K562 (cell line): ENCODE data around the gene UFSP2. TPM values are rescaled to one million over a fixed set of nuclear protein-coding genes. Genes with fewer than 3 reads are reported as not detected.

Source experiments
- ARID1B ChIP-seq: fragments of 450-650 bp; IDR thresholded peaks from 2 replicates; pipeline ENCODE4 v1.6.1; 2016; ENCODE audit warnings: antibody characterized with exemption, mild to moderate bottlenecking, inconsistent platforms
- ATF1 ChIP-seq, 2 experiments: fragments of 450-650 bp in 1 of 2; IDR thresholded peaks; 2 replicates each; pipeline ENCODE4 v1.6.1; 2016; ENCODE audit warnings: missing compliant biosample characterization in 1 of 2, missing genetic modification characterization in 1 of 2
- ATF4 ChIP-seq: fragments of 450-650 bp; formaldehyde crosslinking; IDR thresholded peaks from 2 replicates; pipeline ENCODE4 v1.4.0; 2022; ENCODE audit warnings: mild to moderate bottlenecking, moderate library complexity
- CBFB ChIP-seq: sonication (generic); formaldehyde crosslinking; IDR thresholded peaks from 2 replicates; pipeline ENCODE4 v1.4.0; 2020; ENCODE audit warnings: mild to moderate bottlenecking, missing genetic modification reagents
- CHD1 ChIP-seq: fragments of 200-600 bp; sonication (generic); IDR thresholded peaks from one replicate; pipeline ENCODE4 v1.6.1; 2012; ENCODE audit warnings: mild to moderate bottlenecking, moderate library complexity, low read length, inconsistent platforms
- E2F4 ChIP-seq: sonication (generic); formaldehyde crosslinking; IDR thresholded peaks from 2 replicates; pipeline ENCODE4 v1.8.0; 2022; ENCODE audit warnings: mild to moderate bottlenecking, low read depth, missing genetic modification reagents
- ELF2 ChIP-seq: fragments of 250-450 bp; sonication (Bioruptor Pico); IDR thresholded peaks from 2 replicates; pipeline ENCODE4 v1.5.0; 2021; ENCODE audit warnings: mild to moderate bottlenecking
- KDM1A ChIP-seq, 2 experiments: fragments of 450-650 bp; IDR thresholded peaks; 2 replicates each; pipeline ENCODE4 v1.6.1; 2016; ENCODE audit warnings: mild to moderate bottlenecking in 2 of 2
- KDM5B ChIP-seq: fragments of 200-600 bp; sonication (generic); IDR thresholded peaks from 2 replicates; pipeline ENCODE4 v1.6.1; 2012; ENCODE audit warnings: low read depth, mild to moderate bottlenecking, moderate library complexity, low read length, control low read depth, inconsistent platforms; ENCODE audit not compliant: insufficient replicate concordance
- KLF10 ChIP-seq: fragments of 250-450 bp; sonication (Bioruptor Pico); IDR thresholded peaks from 2 replicates; pipeline ENCODE4 v1.6.1; 2021; ENCODE audit warnings: matching md5 sums
- L3MBTL2 ChIP-seq: fragments of 450-650 bp; IDR thresholded peaks from 2 replicates; pipeline ENCODE4 v1.6.1; 2016; ENCODE audit warnings: mild to moderate bottlenecking, moderate library complexity
- RBBP5 ChIP-seq: fragments of 200-600 bp; sonication (generic); IDR thresholded peaks from 2 replicates; pipeline ENCODE4 v1.6.1; 2012; ENCODE audit warnings: borderline replicate concordance, mild to moderate bottlenecking, low read length, control low read depth, inconsistent platforms; ENCODE audit not compliant: insufficient read depth, poor library complexity, severe bottlenecking
- SMARCE1 ChIP-seq: fragments of 450-650 bp; IDR thresholded peaks from 2 replicates; pipeline ENCODE4 v1.7.1; 2016; ENCODE audit warnings: mild to moderate bottlenecking
- TAL1 ChIP-seq: fragments of 450-650 bp; IDR thresholded peaks from 2 replicates; pipeline ENCODE4 v1.6.1; 2016; ENCODE audit warnings: mild to moderate bottlenecking
- TEAD4 ChIP-seq, 2 experiments: sonication (generic) in 1 of 2; formaldehyde crosslinking in 1 of 2; IDR thresholded peaks; 2 replicates each; pipeline versions ENCODE4 v1.6.1 to v1.8.0; 2012 to 2022; ENCODE audit warnings: borderline replicate concordance in 1 of 2, inconsistent platforms in 1 of 2, low read length in 1 of 2, mild to moderate bottlenecking in 1 of 2, missing genetic modification reagents in 1 of 2
- ZBTB7A ChIP-seq: IDR thresholded peaks from 2 replicates; pipeline ENCODE4 v1.6.1; 2011; ENCODE audit warnings: low read depth, mild to moderate bottlenecking, low read length, moderate library complexity, borderline replicate concordance; ENCODE audit not compliant: control insufficient read depth
- ZNF583 ChIP-seq: fragments of 250-450 bp; sonication (Bioruptor Pico); IDR thresholded peaks from 2 replicates; pipeline ENCODE4 v1.4.0; 2020
- ZNF639 ChIP-seq, 2 experiments: fragments of 200-800 bp in 1 of 2; sonication (Bioruptor generic) in 1 of 2; sonication (generic) in 1 of 2; formaldehyde crosslinking in 1 of 2; IDR thresholded peaks in 1 of 2; conservative IDR thresholded peaks in 1 of 2; 2 replicates each; pipeline versions ENCODE4 v1.5.0 to v1.6.1; 2016 to 2020; ENCODE audit warnings: missing compliant biosample characterization in 1 of 2, missing genetic modification characterization in 1 of 2, missing genetic modification reagents in 1 of 2
- polyA plus RNA-seq, 8 experiments: library from polyadenylated mRNA; depleted of rRNA in 4 of 8; stranded (reverse) in 5 of 8; unstranded in 3 of 8; fragments of >200 nt; fragmentation: Nextera tagmentation in 2 of 8; fragmentation: Illumina TruSeq in 1 of 8; extraction: Ambion mirVana in 2 of 8; extraction: Trizol in 1 of 8; gene quantifications; 2 replicates each; pipeline versions ENCODE4 v1.2.1 to v1.2.3, GENCODE V29; 2011 to 2014; ENCODE audit warnings: inconsistent platforms in 1 of 8, missing spikeins in 1 of 8
- total RNA-seq, 7 experiments: library from RNA; depleted of rRNA in 6 of 7; stranded (reverse); fragments of >200 nt in 6 of 7; fragmentation: Illumina TruSeq in 2 of 7; extraction: Trizol in 2 of 7; gene quantifications; 2 replicates each; pipeline versions ENCODE4 v1.2.1 to v1.2.3, GENCODE V29; 2011 to 2021; ENCODE audit warnings: low replicate concordance in 1 of 7
- TF ChIP-seq, protein P1 (sequence below): fragments of 150-350 bp; conservative IDR thresholded peaks from 2 replicates; pipeline ENCODE4 v1.6.1; 2014; ENCODE audit warnings: low read length

Gene UFSP2
- total and polyA plus RNA-seq, 9 of the 15 experiments (the other 6 are each of a cell fraction or from before 2014, with no cell fraction given): 20.1 to 55.8 (median 26.6) TPM

GRCh38 chr4:185357733-185358440 lies 67.9 kb downstream of the UFSP2 start (continued):
- TF ChIP-seq E2F4: no peak
- TF ChIP-seq KLF10: no peak
- peak; percentile 20; the same call in 1 of the 2 replicates for TF ChIP-seq L3MBTL2
- no peak for TF ChIP-seq CHD1
- TF ChIP-seq ZNF639 (CRISPR knock-in tag; conservative IDR thresholded peaks at IDR 0.05 in 1 of 2, IDR thresholded peaks at IDR 0.05 in 1 of 2): no peak
- no peak for TF ChIP-seq CBFB
- peak; percentile 77 for TF ChIP-seq TEAD4 (IDR thresholded peaks at IDR 0.05; ENCODE audit: low read length)
- TF ChIP-seq TEAD4 (CRISPR knock-in tag; IDR thresholded peaks at IDR 0.05; ENCODE audit: borderline replicate concordance): no peak
- no peak for TF ChIP-seq ELF2 (CRISPR knock-in tag)
- TF ChIP-seq ARID1B: peak; percentile 88
- no peak for TF ChIP-seq ZNF583 (CRISPR knock-in tag)
- TF ChIP-seq KDM1A (IDR thresholded peaks at IDR 0.05): peak; percentile 42 to 54; a peak in 3 of 4 replicates
- TF ChIP-seq ATF1 (CRISPR knock-in tag; IDR thresholded peaks at IDR 0.05): no peak
- peak; percentile 6; the same call in 1 of the 2 replicates for TF ChIP-seq ATF1 (tag; IDR thresholded peaks at IDR 0.05)
- TF ChIP-seq SMARCE1: peak; percentile 75
- TF ChIP-seq, protein P1, sequence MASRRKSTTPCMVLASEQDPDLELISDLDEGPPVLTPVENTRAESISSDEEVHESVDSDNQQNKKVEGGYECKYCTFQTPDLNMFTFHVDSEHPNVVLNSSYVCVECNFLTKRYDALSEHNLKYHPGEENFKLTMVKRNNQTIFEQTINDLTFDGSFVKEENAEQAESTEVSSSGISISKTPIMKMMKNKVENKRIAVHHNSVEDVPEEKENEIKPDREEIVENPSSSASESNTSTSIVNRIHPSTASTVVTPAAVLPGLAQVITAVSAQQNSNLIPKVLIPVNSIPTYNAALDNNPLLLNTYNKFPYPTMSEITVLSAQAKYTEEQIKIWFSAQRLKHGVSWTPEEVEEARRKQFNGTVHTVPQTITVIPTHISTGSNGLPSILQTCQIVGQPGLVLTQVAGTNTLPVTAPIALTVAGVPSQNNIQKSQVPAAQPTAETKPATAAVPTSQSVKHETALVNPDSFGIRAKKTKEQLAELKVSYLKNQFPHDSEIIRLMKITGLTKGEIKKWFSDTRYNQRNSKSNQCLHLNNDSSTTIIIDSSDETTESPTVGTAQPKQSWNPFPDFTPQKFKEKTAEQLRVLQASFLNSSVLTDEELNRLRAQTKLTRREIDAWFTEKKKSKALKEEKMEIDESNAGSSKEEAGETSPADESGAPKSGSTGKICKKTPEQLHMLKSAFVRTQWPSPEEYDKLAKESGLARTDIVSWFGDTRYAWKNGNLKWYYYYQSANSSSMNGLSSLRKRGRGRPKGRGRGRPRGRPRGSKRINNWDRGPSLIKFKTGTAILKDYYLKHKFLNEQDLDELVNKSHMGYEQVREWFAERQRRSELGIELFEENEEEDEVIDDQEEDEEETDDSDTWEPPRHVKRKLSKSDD: no peak
- TF ChIP-seq TAL1: peak; percentile 69
- no peak for TF ChIP-seq KDM5B
- TF ChIP-seq ZBTB7A: no peak
- TF ChIP-seq RBBP5: no peak
- no peak for TF ChIP-seq ATF4 (CRISPR knock-in tag)
